HepG2 (cell line): ENCODE data around the gene SCUBE1. TPM values are rescaled to one million over a fixed set of nuclear protein-coding genes. Genes with fewer than 3 reads are reported as not detected.

ENCODE experiments used
- ATAC-seq: fragments of 200-7000 bp; cut with Tn5 transposase; 3 replicates; pipeline ENCODE4 v1.9.1; 2020; ENCODE audit warnings: mild to moderate bottlenecking, moderate library complexity
- BruUV-seq: library from RNA; stranded (reverse); fragments of 400-500 nt; replicated peaks from 2 replicates; lab custom pipeline; 2021; lab: Mats Ljungman, UMichigan
- CTCF ChIA-PET: fragments of 300-600 bp; formaldehyde crosslinking; extraction: SDS; loops from one replicate; lab custom pipeline; 2021; ENCODE audit warnings: low total read pairs, inconsistent platforms, low intra/inter-chr PET ratio; lab: Yijun Ruan, JAX
- POLR2A ChIA-PET: fragments of 350-600 bp; sonication (Branson Sonifier 250); formaldehyde crosslinking; loops from one replicate; lab custom pipeline; 2020; ENCODE audit warnings: antibody characterized with exemption, inconsistent platforms; lab: Yijun Ruan, JAX
- DNase-seq: peaks from one replicate; pipeline ENCODE4 v3.0.0-alpha.2; 2015; ENCODE audit warnings: low spot score
- FAIRE-seq: peaks from 3 replicates; lab custom pipeline; 2011; peaks lifted over from hg19 to GRCh38; lab: Jason Lieb, UNC
- H2AFZ ChIP-seq: one replicate; pipeline ENCODE4 v1.6.1; 2011; ENCODE audit warnings: low read length, inconsistent platforms
- H3K27ac ChIP-seq: fragments of 300-600 bp; 3 replicates; pipeline ENCODE4 v1.8.0; 2011; ENCODE audit warnings: mixed run types, mild to moderate bottlenecking, mixed read lengths, low read length, inconsistent platforms; ENCODE audit not compliant: insufficient read depth; ENCODE audit errors: extremely low read length
- H3K27me3 ChIP-seq, 2 experiments: fragments of 200-600 bp in 1 of 2; 2 replicates in 1 of 2; 3 replicates in 1 of 2; pipeline versions ENCODE4 v1.6.0 to v1.8.0; 2011; ENCODE audit warnings: low read length in 2 of 2, mild to moderate bottlenecking in 2 of 2, moderate library complexity in 2 of 2, inconsistent platforms in 1 of 2; ENCODE audit not compliant: insufficient read depth in 2 of 2, control insufficient read depth in 1 of 2
- H3K36me3 ChIP-seq, 2 experiments: fragments of 200-600 bp in 1 of 2; replicated peaks in 1 of 2; 2 replicates in 1 of 2; 3 replicates in 1 of 2; pipeline versions ENCODE4 v1.5.1 to v1.8.0; 2011; ENCODE audit warnings: low read length in 2 of 2, inconsistent platforms in 1 of 2; ENCODE audit not compliant: insufficient read depth in 2 of 2, control insufficient read depth in 1 of 2
- H3K4me1 ChIP-seq: 2 replicates; pipeline ENCODE4 v1.5.1; 2012; ENCODE audit warnings: low read length, inconsistent platforms; ENCODE audit not compliant: insufficient read depth
- H3K4me2 ChIP-seq: 2 replicates; pipeline ENCODE4 v1.6.0; 2011; ENCODE audit warnings: low read depth, low read length, inconsistent platforms
- H3K4me3 ChIP-seq, 3 experiments: fragments of 200-600 bp in 1 of 3; sonication (generic), shearing (Covaris generic) in 1 of 3; replicated peaks in 1 of 3; 2 replicates each; pipeline ENCODE4 v1.5.1; 2011 to 2016; ENCODE audit warnings: low read length in 3 of 3, inconsistent platforms in 2 of 3, low read depth in 2 of 3, mild to moderate bottlenecking in 2 of 3, control low read depth in 1 of 3, mixed read lengths in 1 of 3; ENCODE audit not compliant: insufficient read depth in 1 of 3
- H3K79me2 ChIP-seq: one replicate; pipeline ENCODE4 v1.6.1; 2011; ENCODE audit warnings: low read length, inconsistent platforms; ENCODE audit not compliant: insufficient read depth
- H3K9ac ChIP-seq: 2 replicates; pipeline ENCODE4 v1.6.0; 2011; ENCODE audit warnings: mild to moderate bottlenecking, low read depth, low read length, inconsistent platforms; ENCODE audit not compliant: insufficient read depth
- H3K9me3 ChIP-seq: 2 replicates; pipeline ENCODE4 v1.5.1; 2012; ENCODE audit warnings: mild to moderate bottlenecking, low read length
- H4K20me1 ChIP-seq: 2 replicates; pipeline ENCODE4 v1.6.0; 2011; ENCODE audit warnings: inconsistent platforms, mild to moderate bottlenecking, low read length, moderate library complexity; ENCODE audit not compliant: insufficient read depth
- AGO2 ChIP-seq: fragments of 200-400 bp; formaldehyde crosslinking; optimal IDR thresholded peaks from 2 replicates; pipeline ENCODE3; 2017; ENCODE audit warnings: mild to moderate bottlenecking, low read depth, low read length, moderate library complexity
- ELF3 ChIP-seq: IDR thresholded peaks from 2 replicates; pipeline ENCODE4 v1.6.1; 2016; ENCODE audit warnings: missing genetic modification reagents, missing compliant biosample characterization
- RNF2 ChIP-seq: fragments of 450-650 bp; conservative IDR thresholded peaks from 2 replicates; pipeline ENCODE4 v1.6.1; 2016; ENCODE audit warnings: low read depth
- U2AF2 ChIP-seq: fragments of 200-400 bp; formaldehyde crosslinking; IDR thresholded peaks from 2 replicates; pipeline ENCODE4 v1.6.1; 2017; ENCODE audit warnings: low read depth, mild to moderate bottlenecking, low read length
- YEATS2 ChIP-seq: sonication (generic); formaldehyde crosslinking; IDR thresholded peaks from 2 replicates; pipeline ENCODE4 v1.4.0; 2020; ENCODE audit warnings: missing genetic modification reagents, borderline replicate concordance
- WGBS: methylation state at CpG from one replicate; pipeline ENCODE4 v1.1.6; 2017; ENCODE audit warnings: low lambda C conversion rate; 5-methylcytosine and 5-hydroxymethylcytosine counted together
- in situ Hi-C: cut with HindIII; loops from 2 replicates; pipeline ENCODE4 v1.10.0; 2017; ENCODE audit warnings: low pct_unique_long_range_greater_than_20kb; ENCODE audit not compliant: extremely low pct_ligation_motif_present
- intact Hi-C: fragments of 100-400 bp; cut with micrococcal nuclease; formaldehyde crosslinking; loops from one replicate; pipeline ENCODE4 v1.10.0; 2022; ENCODE audit not compliant: unreplicated experiment
- polyA plus RNA-seq, 8 experiments: library from polyadenylated mRNA; depleted of rRNA in 3 of 8; stranded (reverse) in 7 of 8; unstranded in 1 of 8; fragments of >200 nt; fragmentation: Illumina TruSeq in 4 of 8; extraction: Trizol in 4 of 8; gene quantifications; 2 replicates each; pipeline versions ENCODE4 v1.2.1 to v1.2.3, GENCODE V29; 2011 to 2016; ENCODE audit warnings: low read depth in 4 of 8, missing spikeins in 1 of 8, mixed read lengths in 1 of 8; ENCODE audit not compliant: insufficient read depth in 1 of 8
- total RNA-seq, 5 experiments: library from RNA; depleted of rRNA; stranded (reverse); fragments of >200 nt; fragmentation: Illumina TruSeq; extraction: Trizol; gene quantifications; 2 replicates each; pipeline ENCODE4 v1.2.3, GENCODE V29; 2016; ENCODE audit warnings: low read depth in 1 of 5
- TF ChIP-seq, protein P1 (sequence below): IDR thresholded peaks from 2 replicates; pipeline ENCODE4 v1.6.1; 2016; ENCODE audit warnings: control low read depth
- TF ChIP-seq, protein P2 (sequence below): sonication (generic); formaldehyde crosslinking; IDR thresholded peaks from 2 replicates; pipeline ENCODE4 v1.5.0; 2020; ENCODE audit warnings: missing genetic modification reagents
- TF ChIP-seq, protein P3 (sequence below): IDR thresholded peaks from 2 replicates; pipeline ENCODE4 v1.4.0; 2020; ENCODE audit warnings: mild to moderate bottlenecking, missing genetic modification reagents
- TF ChIP-seq, protein P4 (sequence below): sonication (generic); formaldehyde crosslinking; IDR thresholded peaks from 2 replicates; pipeline ENCODE4 v1.8.1; 2023; ENCODE audit warnings: mild to moderate bottlenecking, missing genetic modification reagents

Gene SCUBE1
- total and polyA plus RNA-seq, 2 of the 13 experiments (the other 11 are each of a cell fraction or from before 2014, with no cell fraction given), result under 0.01 to 0.05 TPM

DNA sequence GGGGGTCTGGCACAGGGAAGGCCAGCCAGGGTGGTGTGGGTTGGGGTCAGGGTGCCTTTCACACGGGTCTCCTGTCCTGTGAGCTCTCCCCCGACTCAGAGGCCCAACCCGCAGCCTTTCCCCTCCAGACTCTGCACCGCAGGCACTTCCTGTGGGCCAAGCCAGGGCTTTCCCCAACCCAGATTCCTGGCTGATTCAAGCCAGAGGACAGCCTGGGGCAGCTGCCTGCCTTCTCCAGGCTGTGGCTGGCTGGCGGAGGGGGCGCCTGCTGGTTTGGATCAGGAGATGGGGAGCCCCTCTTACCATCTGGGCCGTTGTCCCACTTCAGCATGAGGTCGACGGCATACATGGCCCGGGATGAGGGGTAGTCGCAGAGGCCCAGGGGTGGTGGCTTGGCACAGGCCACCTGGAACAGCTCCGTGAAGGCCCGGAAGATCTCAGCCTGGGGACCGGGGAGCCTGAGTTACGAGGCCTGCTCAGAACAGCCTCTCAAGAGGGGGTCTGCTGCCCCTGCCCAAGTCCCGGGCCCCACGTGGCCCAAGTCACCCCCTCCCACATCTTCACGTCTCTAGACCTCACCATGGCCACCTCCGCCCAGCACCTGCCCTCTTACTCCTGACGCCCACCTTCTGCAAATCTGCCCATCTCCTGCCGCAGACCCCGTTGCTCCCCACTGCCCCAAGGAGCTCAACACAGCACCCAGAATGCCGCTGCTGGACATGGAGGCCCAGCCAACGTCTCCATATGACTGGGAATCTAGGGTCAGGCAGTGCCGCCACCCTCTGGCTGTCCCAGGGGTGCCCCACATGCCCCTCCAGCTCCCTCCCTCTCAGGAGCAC lies 174.5 kb downstream of the SCUBE1 start:
- no TSS peak for BruUV-seq
- no peak overlapping the region for H3K9ac ChIP-seq
- FAIRE-seq (no peak), ATAC-seq (no peak), DNase-seq (no peak)
- no peak overlapping the region for H3K4me2 ChIP-seq
- WGBS, result 96% methylated on average over 10 of the region's 25 CpGs
- no peak overlapping the region for H2AFZ ChIP-seq
- intact Hi-C loops (no loop called here), in situ Hi-C loops (no loop called here)
- POLR2A ChIA-PET, result no interaction called here
- peak; percentile 51 for TF ChIP-seq AGO2
- TF ChIP-seq, protein P1, sequence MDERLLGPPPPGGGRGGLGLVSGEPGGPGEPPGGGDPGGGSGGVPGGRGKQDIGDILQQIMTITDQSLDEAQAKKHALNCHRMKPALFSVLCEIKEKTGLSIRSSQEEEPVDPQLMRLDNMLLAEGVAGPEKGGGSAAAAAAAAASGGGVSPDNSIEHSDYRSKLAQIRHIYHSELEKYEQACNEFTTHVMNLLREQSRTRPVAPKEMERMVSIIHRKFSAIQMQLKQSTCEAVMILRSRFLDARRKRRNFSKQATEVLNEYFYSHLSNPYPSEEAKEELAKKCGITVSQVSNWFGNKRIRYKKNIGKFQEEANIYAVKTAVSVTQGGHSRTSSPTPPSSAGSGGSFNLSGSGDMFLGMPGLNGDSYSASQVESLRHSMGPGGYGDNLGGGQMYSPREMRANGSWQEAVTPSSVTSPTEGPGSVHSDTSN (CRISPR knock-in tag), result no peak
- 0 out of 2 replicates have a peak, but pooled peaks cover 5% of the 10 kb centered on the region for H3K4me1 ChIP-seq
- H3K36me3 ChIP-seq, result peaks cover 8 to 25% of the 10 kb centered on the region in 2 experiments
- H4K20me1 ChIP-seq, result no peaks in the 10 kb centered on the region
- no peaks in the 10 kb centered on the region for H3K79me2 ChIP-seq
- no peak overlapping the region for H3K27ac ChIP-seq
- peaks cover 0 to 4% of the 10 kb centered on the region in 2 experiments; a peak in 2 of 5 replicates for H3K27me3 ChIP-seq
- H3K4me3 ChIP-seq, result no peak overlapping the region
- H3K9me3 ChIP-seq, result no peaks in the 10 kb centered on the region
- CTCF ChIA-PET, result no interaction called here

DNA sequence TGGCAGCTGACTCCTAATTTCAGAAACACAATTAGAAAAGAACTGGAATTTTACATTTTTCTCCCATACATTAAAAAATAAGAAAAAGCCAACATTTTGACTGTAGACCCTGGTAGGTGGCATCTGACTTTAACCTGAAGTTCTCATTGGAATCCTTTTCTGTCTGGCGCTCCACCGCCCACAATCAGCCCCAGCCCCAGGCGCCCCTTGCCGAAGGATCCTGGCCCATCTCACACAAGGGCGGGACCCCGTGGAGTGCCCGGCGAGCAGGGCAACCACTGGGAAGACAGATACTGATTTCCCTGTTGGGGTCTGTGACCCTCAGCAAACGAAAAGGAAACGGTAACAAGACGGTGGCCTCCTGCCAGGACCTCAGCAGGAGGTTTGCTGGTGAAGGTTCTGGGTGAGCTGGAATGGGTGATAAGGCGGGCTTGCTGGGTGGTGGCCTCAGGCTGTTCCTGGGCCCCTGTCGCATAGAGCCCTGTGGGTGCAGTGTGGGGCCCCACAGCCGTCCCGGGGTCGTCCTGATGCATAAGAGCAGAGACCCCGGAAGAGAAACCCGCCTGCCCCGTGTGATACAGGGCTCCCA lies 176.1 kb downstream of the SCUBE1 start:
- BruUV-seq, result no TSS peak
- no peak overlapping the region for H2AFZ ChIP-seq
- H3K4me2 ChIP-seq, result no peak overlapping the region
- FAIRE-seq, result no peak
- H3K9me3 ChIP-seq, result no peaks in the 10 kb centered on the region
- peaks cover 8 to 17% of the 10 kb centered on the region in 2 experiments; a peak in 4 of 5 replicates for H3K36me3 ChIP-seq
- no peaks in the 10 kb centered on the region for H4K20me1 ChIP-seq
- intact Hi-C loops (no loop called here), in situ Hi-C loops (no loop called here)
- POLR2A ChIA-PET, result no interaction called here
- no peaks in the 10 kb centered on the region for H3K79me2 ChIP-seq
- 0 out of 2 replicates have a peak, but pooled peaks cover 8% of the 10 kb centered on the region for H3K4me1 ChIP-seq
- no peak overlapping the region for H3K27ac ChIP-seq
- no peak for DNase-seq
- no peak for ATAC-seq
- no peak overlapping the region for H3K4me3 ChIP-seq
- CTCF ChIA-PET, result no interaction called here
- WGBS, result 94% methylated on average over 12 of the region's 19 CpGs
- H3K9ac ChIP-seq, result no peak overlapping the region
- peaks cover 3 to 13% of the 10 kb centered on the region in 2 experiments; a peak in 4 of 5 replicates for H3K27me3 ChIP-seq
- TF ChIP-seq RNF2 (no peak), YEATS2 (no peak), U2AF2 (no peak), ELF3 (CRISPR knock-in tag) (no peak)
- TF ChIP-seq, protein P2, sequence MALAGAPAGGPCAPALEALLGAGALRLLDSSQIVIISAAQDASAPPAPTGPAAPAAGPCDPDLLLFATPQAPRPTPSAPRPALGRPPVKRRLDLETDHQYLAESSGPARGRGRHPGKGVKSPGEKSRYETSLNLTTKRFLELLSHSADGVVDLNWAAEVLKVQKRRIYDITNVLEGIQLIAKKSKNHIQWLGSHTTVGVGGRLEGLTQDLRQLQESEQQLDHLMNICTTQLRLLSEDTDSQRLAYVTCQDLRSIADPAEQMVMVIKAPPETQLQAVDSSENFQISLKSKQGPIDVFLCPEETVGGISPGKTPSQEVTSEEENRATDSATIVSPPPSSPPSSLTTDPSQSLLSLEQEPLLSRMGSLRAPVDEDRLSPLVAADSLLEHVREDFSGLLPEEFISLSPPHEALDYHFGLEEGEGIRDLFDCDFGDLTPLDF (CRISPR knock-in tag), result no peak
- TF ChIP-seq, protein P3, sequence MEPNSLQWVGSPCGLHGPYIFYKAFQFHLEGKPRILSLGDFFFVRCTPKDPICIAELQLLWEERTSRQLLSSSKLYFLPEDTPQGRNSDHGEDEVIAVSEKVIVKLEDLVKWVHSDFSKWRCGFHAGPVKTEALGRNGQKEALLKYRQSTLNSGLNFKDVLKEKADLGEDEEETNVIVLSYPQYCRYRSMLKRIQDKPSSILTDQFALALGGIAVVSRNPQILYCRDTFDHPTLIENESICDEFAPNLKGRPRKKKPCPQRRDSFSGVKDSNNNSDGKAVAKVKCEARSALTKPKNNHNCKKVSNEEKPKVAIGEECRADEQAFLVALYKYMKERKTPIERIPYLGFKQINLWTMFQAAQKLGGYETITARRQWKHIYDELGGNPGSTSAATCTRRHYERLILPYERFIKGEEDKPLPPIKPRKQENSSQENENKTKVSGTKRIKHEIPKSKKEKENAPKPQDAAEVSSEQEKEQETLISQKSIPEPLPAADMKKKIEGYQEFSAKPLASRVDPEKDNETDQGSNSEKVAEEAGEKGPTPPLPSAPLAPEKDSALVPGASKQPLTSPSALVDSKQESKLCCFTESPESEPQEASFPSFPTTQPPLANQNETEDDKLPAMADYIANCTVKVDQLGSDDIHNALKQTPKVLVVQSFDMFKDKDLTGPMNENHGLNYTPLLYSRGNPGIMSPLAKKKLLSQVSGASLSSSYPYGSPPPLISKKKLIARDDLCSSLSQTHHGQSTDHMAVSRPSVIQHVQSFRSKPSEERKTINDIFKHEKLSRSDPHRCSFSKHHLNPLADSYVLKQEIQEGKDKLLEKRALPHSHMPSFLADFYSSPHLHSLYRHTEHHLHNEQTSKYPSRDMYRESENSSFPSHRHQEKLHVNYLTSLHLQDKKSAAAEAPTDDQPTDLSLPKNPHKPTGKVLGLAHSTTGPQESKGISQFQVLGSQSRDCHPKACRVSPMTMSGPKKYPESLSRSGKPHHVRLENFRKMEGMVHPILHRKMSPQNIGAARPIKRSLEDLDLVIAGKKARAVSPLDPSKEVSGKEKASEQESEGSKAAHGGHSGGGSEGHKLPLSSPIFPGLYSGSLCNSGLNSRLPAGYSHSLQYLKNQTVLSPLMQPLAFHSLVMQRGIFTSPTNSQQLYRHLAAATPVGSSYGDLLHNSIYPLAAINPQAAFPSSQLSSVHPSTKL (CRISPR knock-in tag), result no peak
- TF ChIP-seq, protein P4, sequence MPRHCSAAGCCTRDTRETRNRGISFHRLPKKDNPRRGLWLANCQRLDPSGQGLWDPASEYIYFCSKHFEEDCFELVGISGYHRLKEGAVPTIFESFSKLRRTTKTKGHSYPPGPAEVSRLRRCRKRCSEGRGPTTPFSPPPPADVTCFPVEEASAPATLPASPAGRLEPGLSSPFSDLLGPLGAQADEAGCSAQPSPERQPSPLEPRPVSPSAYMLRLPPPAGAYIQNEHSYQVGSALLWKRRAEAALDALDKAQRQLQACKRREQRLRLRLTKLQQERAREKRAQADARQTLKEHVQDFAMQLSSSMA (CRISPR knock-in tag), result no peak
